HFFc6 (cell line): ENCODE results near the gene SPIN2B. TPM values are rescaled to one million over a fixed set of nuclear protein-coding genes. Genes with fewer than 3 reads are reported as not detected.
"Not testable (repeated sequence)": the region's sequence is repeated elsewhere in the genome, so short reads cannot be mapped to it uniquely, and the experiment has no call there.

ENCODE experiments used
- DNase-seq: peaks from one replicate; pipeline ENCODE4 v3.0.0-alpha.2; 2018
- H3K27ac Mint-ChIP-seq: 2 replicates; pipeline ENCODE4 v1.8.0; 2020; ENCODE audit warnings: mild to moderate bottlenecking, mixed read lengths
- H3K27me3 Mint-ChIP-seq: 2 replicates; pipeline ENCODE4 v1.8.0; 2021; ENCODE audit warnings: mild to moderate bottlenecking, moderate library complexity, mixed read lengths; ENCODE audit not compliant: insufficient read depth
- H3K36me3 Mint-ChIP-seq: 2 replicates; pipeline ENCODE4 v1.8.0; 2021; ENCODE audit warnings: low read depth, mixed read lengths
- H3K4me1 Mint-ChIP-seq: 2 replicates; pipeline ENCODE4 v1.8.0; 2020; ENCODE audit warnings: low read depth, mixed read lengths
- H3K4me3 Mint-ChIP-seq: 2 replicates; pipeline ENCODE4 v1.8.0; 2020; ENCODE audit warnings: mild to moderate bottlenecking, moderate library complexity, mixed read lengths
- H3K9me3 Mint-ChIP-seq: 2 replicates; pipeline ENCODE4 v1.8.0; 2020; ENCODE audit warnings: mild to moderate bottlenecking, mixed read lengths
- CTCF ChIP-seq: fragments of 200-600 bp; sonication (generic); IDR thresholded peaks from 2 replicates; pipeline ENCODE4 v1.5.0; 2021; ENCODE audit warnings: antibody characterized with exemption, mild to moderate bottlenecking
- total RNA-seq, 6 experiments: library from RNA; stranded (reverse); fragmentation: NEBNext Ultra II Directional; extraction: Animal tissue kit (Norgen Biotek cat#: 25700); gene quantifications; 2 replicates in 1 of 6; 3 replicates in 5 of 6; pipeline ENCODE4 v1.2.3, GENCODE V29; 2021

SPIN2B gene
- total RNA-seq, 6 experiments from 2014 or later = 8.1 to 11.4 (median 9.6) TPM

DNA sequence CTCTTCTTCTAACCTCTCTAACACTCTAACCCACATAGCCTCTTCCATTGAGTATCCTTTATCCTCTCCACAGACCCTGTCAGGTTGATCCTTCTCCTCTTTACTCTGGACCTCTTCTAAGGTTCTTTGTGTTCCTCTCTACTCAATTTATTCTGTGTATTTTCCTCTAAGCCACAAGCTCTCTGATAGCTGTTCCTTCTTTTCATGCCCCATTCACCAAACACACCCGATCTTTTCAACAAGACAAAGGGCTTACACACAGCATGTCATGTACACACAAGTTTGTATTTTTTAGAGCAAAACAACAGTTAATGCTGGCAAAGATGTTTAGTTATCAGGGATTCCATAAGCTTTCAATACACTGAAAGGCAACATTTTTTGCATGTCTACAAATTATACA lies 1.9 kb downstream of the SPIN2B start:
- no peaks in the 10 kb centered on the region for H3K9me3 Mint-ChIP-seq
- H3K4me1 Mint-ChIP-seq = peaks cover 8% of the 10 kb centered on the region
- TF ChIP-seq CTCF = no peak
- peaks cover 18% of the 10 kb centered on the region for H3K36me3 Mint-ChIP-seq
- no peaks in the 10 kb centered on the region for H3K27me3 Mint-ChIP-seq
- no peak for DNase-seq
- peak overlapping the region; percentile 58 for H3K27ac Mint-ChIP-seq
- no peak overlapping the region for H3K4me3 Mint-ChIP-seq

GRCh38 chrX:57117566-57117965 lies 3.8 kb downstream of the SPIN2B start:
- peaks cover 18% of the 10 kb centered on the region for H3K36me3 Mint-ChIP-seq
- not testable (repeated sequence) for H3K9me3 Mint-ChIP-seq, H3K27me3 Mint-ChIP-seq, H3K4me1 Mint-ChIP-seq, DNase-seq, H3K4me3 Mint-ChIP-seq
- peak overlapping the region; percentile 73 for H3K27ac Mint-ChIP-seq

DNA sequence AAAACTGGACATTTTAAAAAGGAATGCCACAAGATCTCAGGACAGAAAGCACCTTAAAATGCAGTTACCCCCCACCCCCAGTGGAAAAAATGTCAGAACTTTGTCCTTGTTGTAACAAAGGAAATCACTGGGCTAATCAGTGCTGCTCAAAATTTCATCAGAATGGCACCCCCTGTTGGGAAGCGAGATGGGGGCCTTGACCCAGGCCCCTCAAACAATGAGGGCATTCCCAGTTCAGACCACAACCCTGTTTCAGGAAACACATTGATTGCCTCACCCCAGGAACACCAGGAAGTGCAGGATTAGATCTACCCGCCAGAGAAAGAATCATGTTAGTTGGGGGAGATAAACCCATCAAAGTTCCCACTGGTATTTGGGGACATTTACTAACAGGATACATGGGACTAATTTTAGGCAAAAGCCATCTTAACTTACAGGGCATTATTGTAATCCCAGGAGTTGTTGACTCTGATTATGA lies 16.4 kb downstream of the SPIN2B start:
- Mint-ChIP-seq H3K4me3 (no peak overlapping the region), H3K27me3 (no peaks in the 10 kb centered on the region), H3K4me1 (peaks cover 13% of the 10 kb centered on the region; the same call in 1 of the 2 replicates), H3K36me3 (peaks cover 8% of the 10 kb centered on the region; the same call in 1 of the 2 replicates), H3K9me3 (no peaks in the 10 kb centered on the region; the same call in 1 of the 2 replicates), H3K27ac (no peak overlapping the region)
- DNase-seq = no peak
- no peak for TF ChIP-seq CTCF

DNA sequence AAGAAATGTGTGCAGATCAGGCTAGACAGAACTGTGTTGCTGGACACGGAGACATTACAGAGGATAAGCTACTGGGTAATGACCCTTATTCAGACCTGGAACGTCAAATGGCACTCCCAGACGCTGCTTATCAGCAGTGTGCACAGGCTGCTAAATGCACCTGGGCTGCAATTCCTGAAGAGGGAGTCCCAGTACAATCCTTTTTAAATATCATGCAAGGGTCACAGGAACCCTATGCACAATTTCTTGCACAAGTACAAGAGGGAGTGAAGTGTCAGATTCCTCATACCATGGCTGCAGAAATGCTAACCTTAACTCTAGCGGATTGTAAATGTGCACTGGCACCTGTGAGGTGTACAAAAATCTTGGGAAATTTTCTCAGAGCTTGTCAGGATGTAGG lies 16.9 kb downstream of the SPIN2B start:
- TF ChIP-seq CTCF = no peak
- DNase-seq = no peak
- no peaks in the 10 kb centered on the region for H3K27me3 Mint-ChIP-seq
- H3K9me3 Mint-ChIP-seq = no peaks in the 10 kb centered on the region; the same call in 1 of the 2 replicates
- H3K4me3 Mint-ChIP-seq = no peak overlapping the region
- H3K4me1 Mint-ChIP-seq = peaks cover 13% of the 10 kb centered on the region; the same call in 1 of the 2 replicates
- peaks cover 13% of the 10 kb centered on the region for H3K36me3 Mint-ChIP-seq
- H3K27ac Mint-ChIP-seq = no peak overlapping the region

DNA sequence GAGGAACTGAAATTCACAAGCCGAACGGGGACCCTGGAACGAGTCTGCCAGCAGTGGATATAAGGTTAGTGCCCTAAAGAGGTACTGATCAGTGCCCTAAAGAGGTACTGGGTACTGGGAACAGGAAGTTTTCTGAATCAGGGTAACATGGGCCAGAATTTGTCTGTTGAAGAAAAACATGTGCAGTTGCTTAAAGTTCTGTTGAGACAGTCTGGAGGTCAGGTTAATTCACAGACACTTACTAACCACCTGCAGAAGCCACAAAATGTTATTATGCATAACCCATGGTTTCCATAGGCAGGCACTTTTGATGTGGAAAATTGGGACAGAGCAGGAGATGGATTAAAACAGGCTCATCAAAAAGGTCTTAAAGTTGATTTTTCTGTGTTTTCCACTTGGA lies 17.9 kb downstream of the SPIN2B start:
- DNase-seq = no peak
- TF ChIP-seq CTCF = no peak
- H3K4me1 Mint-ChIP-seq = peaks cover 13% of the 10 kb centered on the region; the same call in 1 of the 2 replicates
- no peaks in the 10 kb centered on the region for H3K27me3 Mint-ChIP-seq
- no peak overlapping the region for H3K27ac Mint-ChIP-seq
- H3K9me3 Mint-ChIP-seq = no peaks in the 10 kb centered on the region; the same call in 1 of the 2 replicates
- no peak overlapping the region for H3K4me3 Mint-ChIP-seq
- peaks cover 22% of the 10 kb centered on the region for H3K36me3 Mint-ChIP-seq

DNA sequence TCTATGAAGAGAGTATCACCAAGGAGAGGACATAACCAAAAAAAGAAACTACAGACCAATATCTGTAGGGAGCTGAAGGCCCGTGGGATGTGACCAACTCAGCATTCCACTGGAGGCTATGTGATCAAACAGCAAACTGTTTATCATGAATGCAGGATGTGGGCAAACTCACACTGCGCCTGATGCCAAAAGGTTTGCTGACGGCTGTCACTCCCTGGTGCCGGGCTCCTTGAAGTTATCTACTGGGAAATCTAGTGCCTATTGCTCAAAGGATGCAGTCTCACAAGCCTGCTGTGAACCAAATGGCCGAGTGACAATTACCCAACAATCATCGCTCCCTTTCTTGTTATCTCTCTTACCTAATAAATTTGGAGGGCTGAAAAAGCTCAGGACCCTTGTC lies 18.4 kb downstream of the SPIN2B start:
- peaks cover 28% of the 10 kb centered on the region for H3K36me3 Mint-ChIP-seq
- not testable (repeated sequence) for H3K27me3 Mint-ChIP-seq, H3K27ac Mint-ChIP-seq, DNase-seq, H3K4me3 Mint-ChIP-seq, H3K9me3 Mint-ChIP-seq
- peaks cover 13% of the 10 kb centered on the region; the same call in 1 of the 2 replicates for H3K4me1 Mint-ChIP-seq

DNA sequence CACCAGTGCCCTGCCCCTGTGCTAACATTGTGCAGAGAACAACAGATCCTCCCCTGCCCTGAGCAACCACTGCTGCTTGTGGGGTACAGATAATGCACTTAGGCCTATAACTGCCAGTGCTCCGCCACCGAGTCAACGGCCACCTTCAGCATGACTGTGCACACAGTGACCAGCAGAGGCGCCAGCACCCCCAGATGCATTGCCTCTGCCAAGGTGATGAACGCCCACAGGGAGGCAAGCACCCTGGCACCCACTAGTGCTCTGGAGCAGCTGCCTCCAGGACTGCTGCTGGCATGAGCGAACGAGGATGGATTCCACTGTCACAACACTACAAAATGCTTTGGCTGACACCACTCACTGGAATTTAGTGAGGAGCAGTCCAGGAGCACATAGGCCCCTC lies 38.2 kb downstream of the SPIN2B start:
- H3K27ac Mint-ChIP-seq = no peak overlapping the region
- peaks cover 18% of the 10 kb centered on the region for H3K36me3 Mint-ChIP-seq
- H3K9me3 Mint-ChIP-seq = no peaks in the 10 kb centered on the region
- TF ChIP-seq CTCF = no peak
- H3K27me3 Mint-ChIP-seq = no peaks in the 10 kb centered on the region
- no peak for DNase-seq
- H3K4me1 Mint-ChIP-seq = no peaks in the 10 kb centered on the region
- no peak overlapping the region for H3K4me3 Mint-ChIP-seq
